Epithelial cell of esophagus (primary cell): Measurements from ENCODE around the gene CYBA.

Source experiments
- DNase-seq: peaks from one replicate; pipeline ENCODE4 v3.0.0; 2010; ENCODE audit warnings: low read depth
- H3K4me3 ChIP-seq: 2 replicates; pipeline ENCODE4 v1.5.1; 2011; ENCODE audit warnings: mild to moderate bottlenecking, low read length, control low read depth
- CTCF ChIP-seq: IDR thresholded peaks from 2 replicates; pipeline ENCODE4 v1.5.1; 2011; ENCODE audit warnings: low read depth, mild to moderate bottlenecking, low read length, control low read depth, inconsistent platforms; ENCODE audit not compliant: insufficient read depth; ENCODE audit errors: missing control alignments

The CYBA gene

GRCh38 chr16:88695753-88696152, 44.9 kb upstream of the CYBA start:
- no peak overlapping the region for H3K4me3 ChIP-seq
- TF ChIP-seq CTCF: no peak
- DNase-seq: no peak

DNA sequence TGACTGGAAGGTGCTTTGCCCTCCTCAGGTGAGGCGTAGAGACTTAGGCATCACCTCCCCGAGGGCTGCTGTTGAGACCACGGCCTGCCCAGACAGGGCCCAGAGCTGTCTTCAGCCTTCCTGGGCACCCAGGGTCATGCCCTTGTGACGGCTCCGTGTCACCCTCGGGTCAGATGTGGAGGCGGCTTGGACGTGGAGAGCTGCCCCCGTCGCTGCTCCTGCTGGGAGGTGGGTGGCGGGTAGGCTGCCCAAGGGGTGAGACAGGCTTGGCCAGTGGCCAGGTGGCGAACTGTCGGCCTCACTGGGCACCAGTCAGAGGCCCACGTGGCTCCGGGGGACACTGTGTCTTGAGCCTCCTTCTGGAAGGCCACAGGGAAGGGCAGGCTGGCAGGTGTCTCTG, 44.4 kb upstream of the CYBA start:
- no peak for DNase-seq
- no peak overlapping the region for H3K4me3 ChIP-seq
- no peak for TF ChIP-seq CTCF

GRCh38 chr16:88694221-88695087, 43.6 kb upstream of the CYBA start:
- DNase-seq: no peak
- no peak overlapping the region for H3K4me3 ChIP-seq
- TF ChIP-seq CTCF: no peak

GRCh38 chr16:88693420-88694177, 42.7 kb upstream of the CYBA start:
- DNase-seq: no peak
- TF ChIP-seq CTCF: no peak
- no peak overlapping the region for H3K4me3 ChIP-seq

DNA sequence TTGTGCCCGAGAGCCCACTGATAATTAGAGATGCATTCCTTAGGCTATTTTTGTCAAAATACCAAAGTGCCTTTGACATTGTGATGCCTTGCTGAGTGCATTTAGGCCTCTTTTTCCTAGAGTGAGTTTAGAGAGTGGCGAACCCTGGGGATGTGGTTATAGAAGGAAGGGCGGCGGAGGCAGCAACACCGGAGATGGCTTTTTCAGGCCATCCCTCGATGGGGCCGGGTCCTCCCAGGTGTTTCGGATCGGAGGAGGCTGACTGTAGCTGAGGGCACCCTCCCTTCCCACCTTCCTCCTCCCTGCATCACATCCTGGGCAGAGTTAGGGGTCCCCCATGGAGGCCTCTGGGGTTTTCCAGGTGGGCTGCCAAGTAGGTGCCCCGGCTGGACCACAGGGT, 42.0 kb upstream of the CYBA start:
- no peak for TF ChIP-seq CTCF
- DNase-seq: no peak
- no peak overlapping the region for H3K4me3 ChIP-seq

DNA sequence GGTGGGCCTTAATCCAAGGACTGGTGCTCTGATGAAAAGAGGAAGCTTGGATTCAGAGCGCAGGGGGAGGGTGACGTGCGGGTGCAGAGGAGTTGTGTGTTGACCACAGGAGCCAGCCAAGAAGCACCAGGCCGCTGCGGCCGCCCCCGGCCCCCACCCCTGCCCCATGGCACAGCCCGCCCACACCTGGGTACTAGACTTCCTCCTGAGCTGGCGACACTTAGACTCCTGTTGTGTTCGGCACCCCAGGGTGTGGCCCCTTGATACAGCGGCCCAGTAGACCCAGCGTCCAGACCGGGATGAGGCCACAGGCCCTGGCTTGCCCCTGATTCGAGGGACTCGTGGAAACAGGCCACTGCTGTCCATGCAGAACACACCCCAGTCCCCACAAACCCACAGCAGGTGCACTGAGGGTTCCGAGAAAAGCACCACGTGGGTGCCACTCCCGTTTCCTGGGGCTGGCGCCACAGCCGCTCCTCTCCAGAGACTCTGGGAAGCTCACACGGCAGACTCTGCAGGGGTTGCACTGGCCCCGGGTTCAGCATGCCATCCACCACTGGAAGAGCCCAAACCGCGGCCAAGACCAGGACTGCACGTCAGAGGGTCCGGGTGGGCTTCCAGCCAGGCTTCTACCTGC, 41.2 kb upstream of the CYBA start:
- DNase-seq: no peak
- no peak overlapping the region for H3K4me3 ChIP-seq

More for the DNA sequence above, 41.2 kb upstream of the CYBA start:
- TF ChIP-seq CTCF: no peak
